Activated CD4-positive, alpha-beta T cell treated with anti-CD3 and anti-CD28 coated beads, Interleukin-2, amount 50 U/mL, for 48 hours (primary cell): ENCODE results near the gene SNHG17.
"Not testable (repeated sequence)": the region's sequence is repeated elsewhere in the genome, so short reads cannot be mapped to it uniquely, and the experiment has no call there.

Source experiments
- DNase-seq, 2 experiments: peaks; one replicate each; pipeline ENCODE4 v3.0.0-alpha.2; 2020

Gene SNHG17

GRCh38 chr20:38418509-38419204 lies 16.5 kb downstream of the SNHG17 start:
- DNase-seq, result no peak

DNA sequence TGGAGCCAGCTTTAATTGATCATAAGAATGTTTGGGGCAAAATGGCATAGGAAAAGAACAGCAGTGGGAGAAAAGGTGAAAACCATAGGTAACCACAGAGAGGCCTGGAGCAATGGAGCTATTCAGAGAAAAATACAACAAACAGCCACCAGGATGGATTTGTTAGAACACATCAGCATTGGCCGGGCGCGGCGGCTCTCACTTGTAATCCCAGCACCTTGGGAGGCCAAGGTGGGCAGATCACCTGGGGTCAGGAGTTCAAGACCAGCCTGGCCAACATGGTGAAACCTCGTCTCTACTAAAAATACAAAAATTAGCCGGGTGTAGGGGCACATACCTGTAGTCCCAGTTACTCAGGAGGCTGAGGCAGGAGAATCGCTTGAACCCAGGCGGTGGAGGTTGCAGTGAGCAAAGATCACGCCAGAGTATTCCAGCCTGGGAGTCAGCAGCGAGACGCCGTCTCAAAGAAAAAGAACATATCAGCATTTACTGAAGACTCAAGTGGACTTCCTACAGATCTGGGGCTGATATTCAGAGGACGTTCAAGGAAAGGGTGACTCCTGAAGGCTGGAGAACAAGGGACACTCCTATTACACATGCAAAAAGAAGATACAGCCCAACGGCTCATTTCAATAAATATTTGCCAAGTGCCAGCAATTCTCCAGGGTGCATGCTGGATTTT lies 20.2 kb downstream of the SNHG17 start:
- no peak for DNase-seq

GRCh38 chr20:38412877-38413577 lies 22.1 kb downstream of the SNHG17 start:
- DNase-seq, result no peak

GRCh38 chr20:38407822-38408221 lies 27.3 kb downstream of the SNHG17 start:
- DNase-seq, result not testable (repeated sequence)

- DNase-seq, result no peak
Measured at GRCh38 chr20:38407321-38407720, 27.8 kb downstream of the SNHG17 start.

DNA sequence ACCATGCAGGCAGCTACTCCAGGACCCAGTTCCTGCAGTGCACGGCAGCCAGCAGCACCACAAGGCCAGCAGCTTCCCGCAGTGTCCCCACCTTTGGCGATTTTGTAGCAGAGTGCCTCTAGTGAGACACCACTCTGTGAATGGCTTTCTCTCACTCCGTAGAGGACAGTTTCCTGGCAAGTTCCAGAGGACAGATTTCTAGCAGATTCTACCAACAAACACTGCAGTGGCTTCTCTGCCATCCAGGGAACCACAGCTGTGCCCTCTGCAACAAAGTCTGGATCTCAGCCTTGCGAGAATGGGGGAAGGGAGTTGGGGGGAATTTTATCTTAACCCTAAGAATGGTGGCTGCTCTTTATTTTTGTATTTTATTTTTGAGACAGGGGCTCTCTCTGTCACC lies 28.7 kb downstream of the SNHG17 start:
- no peak for DNase-seq

GRCh38 chr20:38405132-38405531 lies 30.0 kb downstream of the SNHG17 start:
- no peak for DNase-seq

DNA sequence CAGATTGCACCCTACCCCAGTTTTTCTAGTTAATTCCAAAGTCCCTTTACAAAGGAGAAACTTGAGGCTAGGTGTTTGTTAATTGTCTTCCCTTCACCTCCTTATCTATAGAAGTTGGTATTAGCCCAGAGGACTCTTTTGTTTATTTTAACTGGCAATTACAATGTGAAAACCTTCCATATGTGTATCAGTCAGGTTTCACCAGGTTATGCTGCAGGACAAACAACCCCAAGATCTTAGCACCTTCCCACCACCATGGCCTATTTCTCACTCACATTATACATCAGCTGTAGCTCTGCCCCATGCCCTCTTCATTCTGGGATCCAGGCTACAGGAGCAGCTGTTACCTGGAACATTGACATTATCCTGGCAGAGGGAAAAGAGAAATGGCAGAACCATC lies 31.1 kb downstream of the SNHG17 start:
- no peak for DNase-seq

- no peak for DNase-seq
Measured at GRCh38 chr20:38402816-38403215, 32.3 kb downstream of the SNHG17 start.

GRCh38 chr20:38402089-38402488 lies 33.0 kb downstream of the SNHG17 start:
- no peak for DNase-seq

DNA sequence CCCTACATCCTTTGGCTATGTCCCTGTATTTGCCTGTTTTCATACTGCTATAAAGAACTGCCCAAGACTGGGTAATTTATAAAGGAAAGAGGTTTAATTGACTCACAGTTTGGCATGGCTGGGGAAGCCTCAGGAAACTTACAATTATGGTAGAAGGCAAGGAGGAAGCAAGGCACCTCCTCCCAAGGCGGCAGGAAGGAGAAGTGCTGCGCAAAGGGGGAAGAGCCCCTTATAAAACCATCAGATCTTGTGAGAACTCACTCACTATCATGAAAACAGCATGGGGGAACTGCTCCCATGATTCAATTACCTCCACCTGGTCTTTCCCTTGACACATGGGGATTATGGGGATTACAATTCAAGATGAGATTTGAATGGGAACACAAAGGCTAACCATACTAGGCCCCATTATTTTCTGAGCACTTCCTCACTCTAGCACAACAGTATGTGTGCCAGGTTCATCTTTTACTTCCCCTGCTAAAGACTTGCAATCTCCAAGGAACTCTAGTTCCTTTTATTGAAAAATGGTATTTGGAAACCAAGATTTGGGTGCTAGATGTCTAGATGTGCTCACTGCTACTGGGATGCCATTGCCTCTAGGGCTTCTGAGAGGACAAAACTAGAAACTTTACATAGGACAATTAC lies 39.3 kb downstream of the SNHG17 start:
- DNase-seq, result not testable (repeated sequence)

- DNase-seq, result no peak
Measured at GRCh38 chr20:38395165-38395564, 40.0 kb downstream of the SNHG17 start.

- no peak for DNase-seq
Measured at GRCh38 chr20:38393259-38393658, 41.9 kb downstream of the SNHG17 start.

- DNase-seq, result no peak
Measured at GRCh38 chr20:38392356-38392755, 42.8 kb downstream of the SNHG17 start.

- no peak for DNase-seq
Measured at GRCh38 chr20:38387953-38388352, 47.2 kb downstream of the SNHG17 start.

DNA sequence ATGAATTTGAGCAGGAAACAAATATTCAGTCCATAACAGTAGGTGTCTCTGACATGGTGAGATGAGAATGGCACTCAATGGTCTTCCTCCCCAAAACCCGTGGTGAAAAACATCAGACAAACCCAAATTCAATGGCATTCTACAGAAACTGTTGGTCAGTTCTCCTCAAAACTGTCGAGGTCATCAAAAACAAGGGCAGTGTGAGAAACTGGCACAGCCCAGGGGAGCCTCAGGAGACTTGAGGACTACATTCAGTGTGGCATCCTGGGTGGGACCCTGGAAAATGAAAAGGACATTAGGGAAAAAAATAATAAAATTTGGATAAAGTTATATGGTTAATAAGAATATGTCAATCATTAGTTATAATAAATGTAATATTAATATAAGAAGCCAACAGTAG lies 48.3 kb downstream of the SNHG17 start:
- no peak for DNase-seq

DNA sequence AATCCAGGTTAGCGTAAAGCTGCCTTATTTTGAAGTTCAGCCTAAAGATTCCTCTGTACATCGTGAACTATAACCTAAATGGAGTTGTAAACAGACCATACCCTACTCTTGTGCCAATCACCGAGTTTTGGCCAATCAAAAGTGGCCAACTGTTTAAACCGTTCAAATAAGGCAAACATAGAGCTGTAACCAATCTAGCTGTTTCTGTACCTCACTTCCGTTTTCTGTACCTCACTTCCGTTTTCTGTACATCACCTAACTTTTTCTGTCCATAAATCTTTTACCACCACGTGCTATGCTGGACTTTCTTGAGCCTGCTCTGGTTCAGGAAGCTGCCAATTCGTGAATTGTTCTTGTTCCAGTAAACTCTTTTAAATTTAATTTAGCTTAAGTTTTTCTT lies 49.1 kb downstream of the SNHG17 start:
- DNase-seq, result no peak

- DNase-seq, result no peak
Measured at GRCh38 chr20:38383147-38383546, 52.0 kb downstream of the SNHG17 start.

DNA sequence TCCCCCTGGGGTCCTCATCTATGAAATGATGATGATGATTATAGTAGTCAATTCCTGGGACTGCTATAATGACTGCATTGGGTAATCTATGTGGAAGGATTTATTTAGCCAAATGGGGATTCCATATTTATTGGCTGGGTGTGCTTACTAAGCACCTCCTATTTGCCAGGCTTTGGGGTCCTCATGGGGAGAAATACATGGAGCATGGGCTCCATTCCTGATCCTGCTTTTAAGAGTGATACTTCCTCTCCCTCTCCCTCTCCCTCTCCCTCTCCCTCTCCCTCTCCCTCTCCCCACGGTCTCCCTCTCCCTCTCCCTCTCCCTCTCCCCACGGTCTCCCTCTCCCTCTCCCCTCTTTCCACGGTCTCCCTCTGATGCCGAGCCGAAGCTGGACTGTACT lies 57.3 kb downstream of the SNHG17 start:
- DNase-seq, result not testable (repeated sequence)

DNA sequence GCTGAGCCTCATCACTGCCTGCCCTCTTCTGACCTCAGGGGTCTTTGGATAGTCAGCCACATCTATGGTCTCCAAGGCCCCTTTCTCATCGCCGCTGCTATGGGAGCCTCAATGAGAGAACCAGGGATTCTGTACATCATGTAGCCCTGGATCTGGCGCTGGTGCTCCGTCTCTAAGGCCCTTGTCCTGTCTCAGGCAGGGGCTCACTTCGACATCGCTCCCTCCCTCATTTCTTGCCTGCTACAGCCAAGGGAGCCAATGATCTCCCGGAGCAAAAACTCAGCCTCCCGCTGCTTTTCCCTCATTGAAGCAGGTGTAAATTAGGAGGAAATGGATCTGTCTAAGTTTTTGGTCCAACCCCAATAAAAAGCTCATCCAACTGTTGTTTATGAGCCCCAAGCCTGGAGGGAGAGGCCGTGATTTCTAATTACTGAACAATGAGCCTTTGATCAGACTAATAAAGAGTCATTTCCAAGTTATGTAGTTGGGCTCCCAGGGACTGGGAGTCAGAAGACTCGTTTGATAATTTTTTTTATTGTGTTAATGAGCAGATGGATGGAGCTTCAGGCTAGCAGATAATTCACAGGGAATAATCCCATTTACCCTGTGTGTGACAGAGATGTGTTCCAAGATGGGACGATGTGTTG lies 58.0 kb downstream of the SNHG17 start:
- no peak for DNase-seq

- no peak for DNase-seq
Measured at GRCh38 chr20:38373898-38374297, 61.2 kb downstream of the SNHG17 start.

- no peak for DNase-seq
Measured at GRCh38 chr20:38373231-38373867, 61.8 kb downstream of the SNHG17 start.

- no peak for DNase-seq
Measured at GRCh38 chr20:38372806-38373205, 62.3 kb downstream of the SNHG17 start.
